Activated CD4-positive, alpha-beta T cell treated with anti-CD3 and anti-CD28 coated beads for 36 hours (primary cell): ENCODE results near the gene MRPL2. TPM values are rescaled to one million over a fixed set of nuclear protein-coding genes. Genes with fewer than 3 reads are reported as not detected.

ENCODE experiments used
- ATAC-seq: fragments of 200-7000 bp; cut with Tn5 transposase; one replicate; pipeline ENCODE4 v1.10.0; 2021; ENCODE audit warnings: mild to moderate bottlenecking, moderate library complexity
- CTCF ChIA-PET: fragments of 350-600 bp; sonication (Branson Sonifier 250); formaldehyde crosslinking; loops from one replicate; lab custom pipeline; 2021; ENCODE audit warnings: antibody characterized with exemption; lab: Charles Lee
- POLR2A ChIA-PET: fragments of 350-600 bp; sonication (Branson Sonifier 250); formaldehyde crosslinking; loops from one replicate; lab custom pipeline; 2021; ENCODE audit warnings: antibody characterized with exemption, inconsistent platforms; lab: Charles Lee
- DNase-seq: peaks from one replicate; pipeline ENCODE4 v3.0.0-alpha.2; 2020
- H3K27ac Mint-ChIP-seq: one replicate; pipeline ENCODE4 v1.8.0; 2021; ENCODE audit warnings: mixed read lengths
- H3K27me3 Mint-ChIP-seq: one replicate; pipeline ENCODE4 v1.8.0; 2021; ENCODE audit warnings: mixed read lengths
- H3K36me3 Mint-ChIP-seq: one replicate; pipeline ENCODE4 v1.8.0; 2021; ENCODE audit warnings: low read depth, mixed read lengths
- H3K4me1 Mint-ChIP-seq: one replicate; pipeline ENCODE4 v1.8.0; 2021; ENCODE audit warnings: mixed read lengths
- H3K4me3 Mint-ChIP-seq: one replicate; pipeline ENCODE4 v1.8.0; 2021; ENCODE audit warnings: mild to moderate bottlenecking, moderate library complexity, mixed read lengths
- H3K9me3 Mint-ChIP-seq: one replicate; pipeline ENCODE4 v1.8.0; 2021; ENCODE audit warnings: low read depth, mixed read lengths
- intact Hi-C, 2 experiments: fragments of 100-400 bp; cut with DNase I in 1 of 2; cut with micrococcal nuclease in 1 of 2; formaldehyde crosslinking; loops; one replicate each; pipeline versions ENCODE4 v1.14.2 to v1.15.1; 2022 to 2024; cut with DNase I, micrococcal nuclease
- total RNA-seq, 2 experiments: library from RNA; stranded (reverse); gene quantifications; one replicate each; pipeline ENCODE4 v1.2.3, GENCODE V29; 2021

The MRPL2 gene
- total RNA-seq, 2 experiments from 2014 or later: 93.9 to 110 TPM

DNA sequence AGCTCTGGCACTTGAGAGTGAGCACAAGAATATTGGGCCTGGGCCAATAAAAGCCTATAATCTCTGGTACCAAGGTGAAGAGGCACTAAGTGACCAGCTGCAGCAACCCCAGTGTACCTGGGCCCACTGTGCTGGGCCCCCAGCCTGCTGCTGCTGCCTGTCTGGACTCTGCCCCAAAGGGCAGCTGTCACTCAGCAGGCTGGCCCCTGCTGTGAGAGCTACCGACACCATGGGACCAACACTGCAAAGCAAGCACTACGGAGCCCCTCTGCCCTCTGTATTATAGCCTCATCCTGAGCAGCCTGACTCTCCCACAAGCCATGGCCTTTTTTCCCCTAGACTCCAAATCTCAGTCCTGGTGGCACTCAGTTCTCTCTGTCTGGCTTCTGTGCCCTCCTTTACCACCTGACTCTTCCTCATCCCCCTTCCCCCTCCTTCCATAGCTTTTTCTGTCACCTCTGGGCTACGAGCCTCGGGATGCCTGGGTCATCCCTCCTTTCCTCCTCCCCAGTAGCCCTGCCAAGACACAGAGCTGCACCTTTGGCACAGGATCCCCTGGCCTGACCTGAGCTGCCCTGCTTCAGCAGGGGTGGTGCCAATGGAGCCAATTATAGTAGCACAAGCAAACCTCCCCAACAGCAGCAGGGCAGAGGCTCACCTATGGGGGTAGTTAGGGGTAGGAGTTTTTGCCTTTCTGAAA is 23.6 kb downstream of the MRPL2 start:
- ChIA-PET POLR2A (no interaction called here), CTCF (interaction anchor here (0.5 to 0.7 kb wide), 3 partner anchors 14 to 539 kb away, joined by 3 read pairs; no protein-coding TSS in a partner anchor)
- Mint-ChIP-seq H3K9me3 (no peaks in the 10 kb centered on the region), H3K4me1 (peaks cover 3% of the 10 kb centered on the region), H3K36me3 (peaks cover 27% of the 10 kb centered on the region), H3K27me3 (no peaks in the 10 kb centered on the region), H3K27ac (no peak overlapping the region), H3K4me3 (no peak overlapping the region)
- intact Hi-C loops: no loop called here
- no peak for DNase-seq
- no peak for ATAC-seq

GRCh38 chr6:43034190-43034525 is 25.1 kb downstream of the MRPL2 start:
- ATAC-seq (no peak), DNase-seq (no peak)
- Mint-ChIP-seq H3K27me3 (no peaks in the 10 kb centered on the region), H3K9me3 (no peaks in the 10 kb centered on the region), H3K36me3 (peaks cover 35% of the 10 kb centered on the region), H3K27ac (no peak overlapping the region), H3K4me3 (no peak overlapping the region), H3K4me1 (peaks cover 3% of the 10 kb centered on the region)
- ChIA-PET CTCF (interaction anchor here (0.6 to 1.0 kb wide), 2 partner anchors 11 to 169 kb away, joined by 3 read pairs; no protein-coding TSS in a partner anchor), POLR2A (no interaction called here)
- intact Hi-C loops: no loop called here

DNA sequence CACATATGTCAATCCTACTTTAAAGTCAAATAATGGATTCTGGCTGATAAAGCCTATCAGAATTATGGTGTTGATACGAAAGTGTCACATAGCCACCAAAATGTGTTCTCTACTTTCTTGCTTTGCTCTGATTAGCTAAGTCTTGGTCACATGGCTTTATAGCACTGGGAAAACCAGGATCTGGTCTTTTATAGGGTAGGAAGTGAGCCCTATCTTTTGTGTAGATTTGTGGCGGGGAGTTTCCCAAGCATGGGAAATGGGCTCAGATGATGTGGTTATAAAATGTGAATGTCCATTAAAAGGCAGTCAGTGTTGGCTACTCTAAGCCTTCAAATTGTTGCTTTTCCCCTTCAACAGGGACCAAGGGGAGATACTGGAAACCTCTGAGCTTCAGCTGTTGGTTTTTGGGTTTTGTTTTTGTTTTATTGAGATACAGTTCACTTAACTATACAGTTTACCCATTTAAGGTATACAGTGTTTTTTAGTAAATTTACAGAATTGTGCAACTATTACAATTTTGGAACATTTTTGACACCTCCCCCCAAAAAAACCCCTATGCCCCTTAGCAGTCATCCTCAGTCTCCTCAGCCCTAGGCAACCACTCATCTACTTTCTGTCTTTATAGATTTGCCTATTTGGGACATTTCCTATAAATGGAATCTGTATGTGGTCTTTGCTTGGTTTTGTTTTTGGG is 25.6 kb downstream of the MRPL2 start:
- ChIA-PET POLR2A (interaction anchor here (0.8 kb wide), 1 partner anchor 25 kb away, joined by 3 read pairs; the partner anchor contains the start of genes KLC4 and MRPL2), CTCF (interaction anchor here (0.6 to 1.0 kb wide), 3 partner anchors 10 to 168 kb away, joined by 3 read pairs; no protein-coding TSS in a partner anchor)
- ATAC-seq (no peak), DNase-seq (no peak)
- H3K4me3 Mint-ChIP-seq: no peak overlapping the region
- no peaks in the 10 kb centered on the region for H3K9me3 Mint-ChIP-seq
- H3K27ac Mint-ChIP-seq: peak overlapping the region; percentile 65
- intact Hi-C loops: no loop called here
- peaks cover 3% of the 10 kb centered on the region for H3K4me1 Mint-ChIP-seq
- H3K27me3 Mint-ChIP-seq: no peaks in the 10 kb centered on the region
- H3K36me3 Mint-ChIP-seq: peaks cover 37% of the 10 kb centered on the region

DNA sequence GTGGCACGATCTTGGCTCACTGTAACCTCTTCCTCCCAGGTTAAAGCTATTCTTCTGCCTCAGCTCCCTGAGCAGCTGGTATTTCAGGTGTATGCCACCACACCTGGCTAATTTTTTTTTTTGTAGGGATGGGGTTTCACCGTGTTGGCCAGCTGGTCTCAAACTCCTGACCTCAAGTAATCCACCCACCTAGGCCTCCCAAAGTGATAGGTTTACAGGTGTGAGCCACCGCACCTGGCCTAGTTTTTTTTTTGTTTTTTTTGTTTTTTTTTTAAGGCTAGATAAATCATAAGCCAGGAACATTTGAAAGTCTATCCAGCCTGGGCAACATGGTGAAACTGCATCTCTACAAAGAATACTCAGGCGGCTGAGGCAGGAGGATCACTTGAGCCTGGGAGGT is 26.9 kb downstream of the MRPL2 start:
- CTCF ChIA-PET: no interaction called here
- Mint-ChIP-seq H3K4me3 (no peak overlapping the region), H3K9me3 (no peaks in the 10 kb centered on the region), H3K4me1 (peaks cover 3% of the 10 kb centered on the region), H3K36me3 (peaks cover 42% of the 10 kb centered on the region), H3K27ac (no peak overlapping the region), H3K27me3 (no peaks in the 10 kb centered on the region)
- POLR2A ChIA-PET: interaction anchor here (0.7 kb wide), 1 partner anchor 11 kb away, joined by 3 read pairs; no protein-coding TSS in a partner anchor
- intact Hi-C loops: no loop called here
- ATAC-seq (no peak), DNase-seq (no peak)

DNA sequence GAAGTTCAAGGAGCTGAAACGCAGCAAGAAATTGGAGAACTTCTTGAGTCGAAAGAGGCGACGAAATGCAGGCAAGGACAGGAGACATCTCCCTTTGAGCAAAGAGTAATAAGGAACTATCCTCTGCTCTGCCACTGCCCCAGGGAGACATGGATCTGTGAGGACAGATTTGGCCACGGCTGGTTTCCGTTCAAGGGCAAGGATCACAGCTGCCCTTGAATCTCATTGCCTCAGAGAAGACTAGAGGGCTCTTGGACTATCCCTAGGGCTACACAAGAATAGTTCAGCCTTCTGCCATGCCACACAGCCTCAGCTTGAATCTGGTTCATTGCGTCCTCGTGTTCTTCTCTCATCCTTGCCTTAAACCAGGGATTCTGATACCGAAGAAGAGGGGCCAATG is 30.1 kb downstream of the MRPL2 start:
- Mint-ChIP-seq H3K27ac (no peak overlapping the region), H3K4me3 (no peak overlapping the region), H3K27me3 (no peaks in the 10 kb centered on the region), H3K36me3 (peaks cover 56% of the 10 kb centered on the region), H3K9me3 (no peaks in the 10 kb centered on the region), H3K4me1 (peaks cover 11% of the 10 kb centered on the region)
- ChIA-PET CTCF (interaction anchor here (1.0 kb wide), 1 partner anchor 25 kb away, joined by 3 read pairs; the partner anchor contains the start of gene CUL7), POLR2A (no interaction called here)
- no peak for ATAC-seq
- no peak for DNase-seq
- intact Hi-C loops: no loop called here

DNA sequence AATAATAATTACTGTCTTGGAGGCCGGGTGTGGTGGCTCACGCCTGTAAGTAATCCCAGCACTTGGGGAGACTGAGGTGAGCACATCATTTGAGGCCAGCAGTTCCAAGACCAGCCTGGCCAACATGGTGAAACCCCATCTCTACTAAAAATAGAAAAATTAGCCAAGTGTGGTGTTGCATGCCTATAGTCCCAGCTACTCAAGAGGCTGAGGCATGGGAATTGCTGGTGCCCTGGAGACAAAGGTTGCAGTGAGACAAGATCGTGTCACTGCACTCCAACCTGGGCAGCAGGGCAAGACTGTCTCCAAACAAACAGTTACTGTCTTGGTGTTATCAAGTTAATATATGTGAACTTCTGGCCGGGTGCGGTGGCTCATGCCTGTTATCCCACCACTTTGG is 32.9 kb downstream of the MRPL2 start:
- no peak for ATAC-seq
- no peak overlapping the region for H3K4me3 Mint-ChIP-seq

GRCh38 chr6:43024436-43024835 is 34.8 kb downstream of the MRPL2 start:
- Mint-ChIP-seq H3K27me3 (no peaks in the 10 kb centered on the region), H3K27ac (peak overlapping the region; percentile 70), H3K9me3 (no peaks in the 10 kb centered on the region), H3K4me3 (peak overlapping the region; percentile 6), H3K4me1 (peaks cover 29% of the 10 kb centered on the region), H3K36me3 (peaks cover 45% of the 10 kb centered on the region)
- CTCF ChIA-PET: interaction anchor here (0.8 kb wide), 1 partner anchor 332 kb away, joined by 3 read pairs; no protein-coding TSS in a partner anchor
- POLR2A ChIA-PET: no interaction called here
- DNase-seq (no peak), ATAC-seq (peak; percentile 24)
- intact Hi-C loops: loop anchor here in 1 of 2 experiments (5.0 kb wide), 1 partner anchor 122 kb away; no protein-coding TSS in a partner anchor

More for the DNA sequence above, 32.9 kb downstream of the MRPL2 start:
- ChIA-PET POLR2A (no interaction called here), CTCF (no interaction called here)
- intact Hi-C loops: no loop called here
- Mint-ChIP-seq H3K4me1 (peaks cover 21% of the 10 kb centered on the region), H3K27ac (no peak overlapping the region), H3K9me3 (no peaks in the 10 kb centered on the region), H3K36me3 (peaks cover 44% of the 10 kb centered on the region), H3K27me3 (no peaks in the 10 kb centered on the region)
- no peak for DNase-seq

GRCh38 chr6:43021270-43022047 is 37.8 kb downstream of the MRPL2 start, which contains the start of gene RRP36:
Gene RRP36, plus strand, starts transcription at chr6:43021623. Its CDS starts 32 bp downstream, at chr6:43021655.
- no peaks in the 10 kb centered on the region for H3K27me3 Mint-ChIP-seq
- no peaks in the 10 kb centered on the region for H3K9me3 Mint-ChIP-seq
- peak within 1 kb of the TSS; percentile 88 for H3K27ac Mint-ChIP-seq
- CTCF ChIA-PET: interaction anchor here (0.6 to 1.7 kb wide), 6 partner anchors 7 to 122 kb away, joined by 3 to 5 read pairs (median 4); partner anchors contain the start of genes CUL7 and KLHDC3
- ATAC-seq (peak; percentile 84), DNase-seq (peak; percentile 83)
- intact Hi-C loops: loop anchor here (1.0 to 5.0 kb wide), 4 partner anchors 8 to 119 kb away; partner anchors contain the start of genes KLC4 (in 1 of the 2), MEA1 (in 1 of the 2), MRPL2 (in 1 of the 2) and PEX6 (in 1 of the 2)
- H3K36me3 Mint-ChIP-seq: peaks cover 40% of the 10 kb centered on the region
- peaks cover 32% of the 10 kb centered on the region for H3K4me1 Mint-ChIP-seq
- peak within 1 kb of the TSS; percentile 93 for H3K4me3 Mint-ChIP-seq
- POLR2A ChIA-PET: interaction anchor here (0.6 to 0.8 kb wide), 3 partner anchors 11 to 550 kb away, joined by 3 to 4 read pairs (median 3); no protein-coding TSS in a partner anchor

GRCh38 chr6:43020847-43021246 is 38.4 kb downstream of the MRPL2 start:
- H3K9me3 Mint-ChIP-seq: no peaks in the 10 kb centered on the region
- H3K4me3 Mint-ChIP-seq: peak overlapping the region; percentile 93
- peaks cover 37% of the 10 kb centered on the region for H3K36me3 Mint-ChIP-seq
- ChIA-PET POLR2A (interaction anchor here (0.5 to 0.8 kb wide), 3 partner anchors 11 to 182 kb away, joined by 3 to 4 read pairs (median 3); no protein-coding TSS in a partner anchor), CTCF (interaction anchor here (0.6 to 1.7 kb wide), 6 partner anchors 19 to 123 kb away, joined by 3 to 5 read pairs (median 4); partner anchors contain the start of gene CUL7)
- peak overlapping the region; percentile 6 for H3K27ac Mint-ChIP-seq
- DNase-seq (no peak), ATAC-seq (no peak)
- H3K27me3 Mint-ChIP-seq: no peaks in the 10 kb centered on the region
- peaks cover 37% of the 10 kb centered on the region for H3K4me1 Mint-ChIP-seq
- intact Hi-C loops: loop anchor here (1.0 to 5.0 kb wide), 4 partner anchors 8 to 119 kb away; partner anchors contain the start of genes KLC4 (in 1 of the 2), MEA1 (in 1 of the 2), MRPL2 (in 1 of the 2) and PEX6 (in 1 of the 2)

- H3K9me3 Mint-ChIP-seq: no peaks in the 10 kb centered on the region
- H3K4me3 Mint-ChIP-seq: peak overlapping the region; percentile 22
- POLR2A ChIA-PET: interaction anchor here (0.5 kb wide), 1 partner anchor 183 kb away, joined by 3 read pairs; no protein-coding TSS in a partner anchor
- intact Hi-C loops: loop anchor here in 1 of 2 experiments (5.0 kb wide), 1 partner anchor 118 kb away; no protein-coding TSS in a partner anchor
- CTCF ChIA-PET: interaction anchor here (0.6 to 1.7 kb wide), 7 partner anchors 20 to 585 kb away, joined by 3 to 5 read pairs (median 4); partner anchors contain the start of gene CUL7
- H3K4me1 Mint-ChIP-seq: peaks cover 40% of the 10 kb centered on the region
- ATAC-seq (no peak), DNase-seq (no peak)
- H3K27me3 Mint-ChIP-seq: no peaks in the 10 kb centered on the region
- H3K36me3 Mint-ChIP-seq: peaks cover 34% of the 10 kb centered on the region
- H3K27ac Mint-ChIP-seq: peak overlapping the region; percentile 6
Measured at GRCh38 chr6:43020052-43020705, 39.1 kb downstream of the MRPL2 start.
